AG20443 (cell line): ENCODE results near the gene MTMR3.
"Not testable (repeated sequence)": the region's sequence is repeated elsewhere in the genome, so short reads cannot be mapped to it uniquely, and the experiment has no call there.

Source experiments
- DNase-seq: peaks from one replicate; pipeline ENCODE4 v3.0.0; 2012; ENCODE audit warnings: low spot score, mixed read lengths

Gene MTMR3

GRCh38 chr22:30056015-30056414 lies 173.0 kb downstream of the MTMR3 start:
- peak; percentile 53 for DNase-seq

- DNase-seq = no peak
These were observed 174.4 kb downstream of the MTMR3 start for GRCh38 chr22:30057375-30057774.

GRCh38 chr22:30059346-30060020 lies 176.5 kb downstream of the MTMR3 start:
- not testable (repeated sequence) for DNase-seq

- not testable (repeated sequence) for DNase-seq
These were observed 178.1 kb downstream of the MTMR3 start for GRCh38 chr22:30061094-30061493.

GRCh38 chr22:30062259-30062658 lies 179.3 kb downstream of the MTMR3 start:
- DNase-seq = no peak

GRCh38 chr22:30062950-30063349 lies 180.0 kb downstream of the MTMR3 start:
- no peak for DNase-seq

GRCh38 chr22:30064172-30064571 lies 181.2 kb downstream of the MTMR3 start:
- DNase-seq = no peak

GRCh38 chr22:30073743-30074142 lies 190.8 kb downstream of the MTMR3 start:
- no peak for DNase-seq

- DNase-seq = no peak
These were observed 191.2 kb downstream of the MTMR3 start for GRCh38 chr22:30074147-30074546.

- no peak for DNase-seq
These were observed 192.0 kb downstream of the MTMR3 start for GRCh38 chr22:30074994-30075393.

GRCh38 chr22:30077279-30077880 lies 194.4 kb downstream of the MTMR3 start:
- DNase-seq = no peak

- no peak for DNase-seq
These were observed 195.6 kb downstream of the MTMR3 start for GRCh38 chr22:30078320-30079311.

- DNase-seq = peak; percentile 33
These were observed 197.1 kb downstream of the MTMR3 start, which contains the start of gene HORMAD2 for GRCh38 chr22:30079952-30080533. HORMAD2 (plus strand) TSS chr22:30080464; CDS start chr22:30093953, 13,489 bp downstream.
